GM18519 (cell line): Measurements from ENCODE around the gene CARMIL3.
A peak's percentile ranks its signal among the peaks of the same experiment; 100 is the strongest.
"Not testable (repeated sequence)": the region's sequence is repeated elsewhere in the genome, so short reads cannot be mapped to it uniquely, and the experiment has no call there.

Experiments
- ATAC-seq: cut with Tn5 transposase; IDR thresholded peaks from one replicate; pipeline ENCODE4 v1.9.1; 2021; ENCODE audit warnings: mild to moderate bottlenecking, moderate library complexity; ENCODE audit not compliant: unreplicated experiment, low FRiP score

CARMIL3 gene

GRCh38 chr14:24092505-24093206 is 40.8 kb downstream of the CARMIL3 start:
- no peak for ATAC-seq

DNA sequence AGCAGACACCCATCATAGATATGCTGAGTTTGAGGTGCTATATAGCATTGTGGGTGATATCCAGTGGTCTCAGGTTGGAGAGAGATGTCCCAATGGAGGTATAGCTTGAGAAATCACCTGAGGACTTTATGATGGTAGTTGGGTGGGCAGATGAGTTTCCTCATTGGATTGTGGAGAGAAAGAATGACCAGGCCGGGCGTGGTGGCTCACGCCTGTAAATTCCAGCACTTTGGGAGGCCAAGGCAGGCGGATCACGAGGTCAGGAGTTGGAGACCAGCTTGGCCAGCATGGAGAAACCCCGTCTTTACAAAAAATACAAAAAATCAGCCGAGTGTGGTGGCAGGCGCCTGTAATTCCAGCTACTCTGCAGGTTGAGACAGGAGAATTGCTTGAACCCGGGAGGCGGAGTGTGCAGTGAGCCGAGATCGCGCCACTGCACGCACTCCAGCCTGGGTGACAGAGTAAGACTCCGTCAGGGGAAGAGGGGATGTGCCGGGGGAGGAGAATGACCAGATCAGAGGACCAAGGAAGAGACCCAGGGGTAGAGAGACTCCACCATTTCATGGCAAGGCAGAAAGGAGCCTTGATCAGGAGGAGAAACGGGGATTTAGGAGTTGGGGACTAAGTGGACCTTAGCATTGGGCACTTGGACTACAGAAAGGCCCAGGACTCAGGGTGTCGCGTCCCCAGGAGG is 41.5 kb downstream of the CARMIL3 start:
- no peak for ATAC-seq

- no peak for ATAC-seq
Measured at GRCh38 chr14:24093901-24094840, 42.4 kb downstream of the CARMIL3 start, which contains the start of gene PCK2. Gene PCK2 (plus strand): TSS chr14:24094311. CDS start chr14:24094406, 95 bp downstream.

DNA sequence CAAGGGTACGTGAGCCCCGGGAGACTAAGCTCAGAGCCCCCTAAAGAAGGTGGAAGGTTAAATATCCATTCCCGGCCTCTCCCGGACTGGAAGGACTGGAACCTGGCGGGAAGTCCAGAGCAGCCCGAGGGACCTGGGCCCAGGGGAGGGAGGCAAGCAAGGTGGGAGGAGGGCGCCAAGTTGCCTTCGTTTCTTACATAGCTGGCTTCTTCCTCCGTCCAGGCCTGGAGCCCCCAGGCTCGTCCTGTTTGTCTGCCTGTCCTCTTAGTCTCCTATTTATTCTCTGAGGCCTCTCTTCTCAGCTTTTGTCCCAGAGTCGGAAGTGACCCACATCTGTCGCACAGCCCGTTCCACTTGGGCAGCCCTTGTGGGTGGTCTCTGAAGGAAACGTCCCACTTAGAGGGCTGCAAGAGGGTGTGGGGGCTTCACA is 43.0 kb downstream of the CARMIL3 start:
- no peak for ATAC-seq

DNA sequence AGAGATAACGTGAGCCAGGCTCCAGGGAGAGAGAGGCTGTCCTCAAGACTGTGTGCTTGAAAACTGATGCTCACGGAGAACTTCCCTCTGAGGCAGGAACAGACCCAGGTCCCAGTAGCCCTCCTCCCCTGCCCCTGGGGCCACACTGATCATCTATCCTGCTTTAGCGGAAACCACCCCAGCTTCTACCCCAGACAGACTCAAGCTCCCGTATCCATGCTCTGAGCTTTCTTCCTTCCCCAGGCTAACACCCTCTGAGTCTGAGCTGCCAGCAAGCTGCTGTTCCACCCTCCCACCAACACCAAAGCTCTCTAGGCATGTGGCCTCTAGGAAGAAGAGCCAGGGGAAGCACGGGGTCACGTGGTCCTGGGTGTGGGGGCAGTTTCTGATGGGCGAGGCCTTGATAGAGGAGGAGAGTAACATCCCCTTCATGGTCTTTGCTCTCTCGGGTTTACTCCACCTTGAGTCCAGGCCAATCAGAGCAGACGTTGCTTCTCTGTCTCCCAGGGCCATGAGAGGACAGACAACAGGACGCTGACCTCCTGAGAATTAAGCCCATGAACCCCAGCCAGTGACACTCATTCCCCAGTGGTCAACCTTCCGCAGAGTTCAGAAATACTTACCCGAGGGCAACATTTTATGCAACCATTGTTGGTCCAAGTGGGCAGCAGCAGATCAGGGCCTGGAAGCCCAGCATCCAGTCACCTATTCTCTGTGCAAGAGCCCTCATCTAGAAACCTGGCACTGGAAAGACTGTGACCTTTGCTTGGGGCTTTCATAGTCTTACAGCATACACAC is 43.7 kb downstream of the CARMIL3 start:
- ATAC-seq, result peak; percentile 70

- no peak for ATAC-seq
Measured at GRCh38 chr14:24096545-24097181, 44.9 kb downstream of the CARMIL3 start.

- no peak for ATAC-seq
Measured at GRCh38 chr14:24098229-24098926, 46.6 kb downstream of the CARMIL3 start.

DNA sequence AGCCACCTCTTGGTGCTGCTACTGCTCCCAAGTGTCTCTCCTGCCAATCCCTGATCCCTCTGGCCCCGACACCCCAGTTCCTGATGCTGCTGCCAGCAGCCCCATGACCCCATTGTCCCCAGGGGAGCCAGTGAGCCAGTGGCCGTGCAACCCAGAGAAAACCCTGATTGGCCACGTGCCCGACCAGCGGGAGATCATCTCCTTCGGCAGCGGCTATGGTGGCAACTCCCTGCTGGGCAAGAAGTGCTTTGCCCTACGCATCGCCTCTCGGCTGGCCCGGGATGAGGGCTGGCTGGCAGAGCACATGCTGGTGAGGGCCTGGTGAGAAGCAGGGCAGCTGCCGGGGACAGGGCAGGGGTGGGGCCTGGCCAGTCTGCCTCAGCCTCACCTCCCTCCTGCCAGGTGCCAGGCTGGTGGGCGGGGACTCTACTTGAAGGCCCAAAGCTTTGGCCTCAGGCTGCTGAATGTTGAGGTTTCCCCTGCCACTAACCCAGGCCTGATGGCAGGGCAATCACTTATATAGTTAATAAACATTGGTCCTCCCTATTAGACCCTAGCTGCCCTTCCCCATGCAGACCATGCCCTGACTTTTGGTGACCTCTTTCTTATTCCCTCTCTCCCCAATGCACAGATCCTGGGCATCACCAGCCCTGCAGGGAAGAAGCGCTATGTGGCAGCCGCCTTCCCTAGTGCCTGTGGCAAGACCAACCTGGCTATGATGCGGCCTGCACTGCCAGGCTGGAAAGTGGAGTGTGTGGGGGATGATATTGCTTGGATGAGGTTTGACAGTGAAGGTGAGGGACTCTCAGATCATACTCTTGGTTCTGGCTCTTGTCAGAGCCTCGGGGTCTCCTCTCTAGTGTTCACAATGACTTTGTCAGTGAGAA is 47.4 kb downstream of the CARMIL3 start:
- ATAC-seq, result no peak

DNA sequence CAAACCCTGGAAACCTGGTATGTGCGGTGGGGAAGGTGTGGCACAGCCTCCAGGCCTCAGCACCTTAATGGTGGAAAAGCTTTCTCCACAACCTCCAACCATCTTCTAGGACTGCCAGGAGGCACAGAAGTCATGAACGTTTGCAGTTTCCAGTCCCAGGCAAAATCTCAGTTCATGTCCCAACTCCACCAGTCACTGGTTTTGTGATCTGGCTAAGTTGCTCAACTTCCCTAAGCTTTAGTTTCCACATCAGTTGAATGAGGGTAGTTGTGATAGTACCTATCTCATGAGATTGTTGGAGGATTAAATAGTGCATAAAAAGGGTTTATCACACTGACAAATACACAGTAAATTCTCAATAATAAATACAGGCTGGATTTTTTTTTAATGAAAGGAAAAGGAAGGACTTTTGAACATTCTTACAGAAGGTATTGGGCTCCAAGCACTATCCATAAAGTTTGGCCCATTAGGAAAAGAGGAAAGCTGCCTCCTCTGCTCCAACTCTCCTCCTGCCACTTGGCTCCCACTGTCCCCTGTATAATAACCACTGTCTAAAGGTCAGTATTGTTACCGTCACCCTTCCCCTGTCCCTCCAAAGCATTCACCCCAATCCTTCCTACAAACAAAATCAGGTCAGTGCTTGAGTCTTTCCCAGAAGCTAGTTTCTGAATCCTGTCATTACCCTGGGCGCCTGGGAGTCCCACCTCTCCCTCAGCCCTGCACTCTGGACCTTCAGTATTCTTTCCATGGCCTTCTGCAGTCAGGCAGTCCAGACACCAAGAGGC is 48.6 kb downstream of the CARMIL3 start:
- ATAC-seq, result no peak

DNA sequence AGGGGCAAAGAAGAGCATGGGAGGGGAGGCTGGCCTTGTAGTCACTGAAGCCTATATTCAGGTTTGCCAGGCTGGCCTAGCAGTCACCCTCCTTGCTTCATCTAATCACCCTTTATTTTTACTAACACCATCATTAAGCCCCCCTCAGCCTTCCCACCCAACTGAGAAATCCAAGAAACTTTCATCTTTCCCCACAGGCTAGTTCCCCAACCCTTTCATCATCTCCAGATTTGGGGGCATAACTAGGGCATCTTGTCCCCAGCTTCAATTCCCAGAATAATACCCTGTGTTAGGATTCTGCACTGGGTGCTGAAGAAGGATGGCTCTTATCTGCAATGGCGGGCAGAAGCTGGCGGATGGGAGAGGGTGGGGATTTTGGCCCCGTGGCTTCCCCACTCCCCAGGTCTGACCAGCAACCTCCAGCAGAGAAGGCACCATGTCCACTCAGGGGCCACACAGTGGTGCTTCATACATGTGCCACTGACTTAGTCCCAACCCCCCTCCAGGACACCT is 49.2 kb downstream of the CARMIL3 start:
- no peak for ATAC-seq

GRCh38 chr14:24102357-24103048 is 50.7 kb downstream of the CARMIL3 start:
- no peak for ATAC-seq

- no peak for ATAC-seq
Measured at GRCh38 chr14:24103451-24103850, 51.6 kb downstream of the CARMIL3 start.

DNA sequence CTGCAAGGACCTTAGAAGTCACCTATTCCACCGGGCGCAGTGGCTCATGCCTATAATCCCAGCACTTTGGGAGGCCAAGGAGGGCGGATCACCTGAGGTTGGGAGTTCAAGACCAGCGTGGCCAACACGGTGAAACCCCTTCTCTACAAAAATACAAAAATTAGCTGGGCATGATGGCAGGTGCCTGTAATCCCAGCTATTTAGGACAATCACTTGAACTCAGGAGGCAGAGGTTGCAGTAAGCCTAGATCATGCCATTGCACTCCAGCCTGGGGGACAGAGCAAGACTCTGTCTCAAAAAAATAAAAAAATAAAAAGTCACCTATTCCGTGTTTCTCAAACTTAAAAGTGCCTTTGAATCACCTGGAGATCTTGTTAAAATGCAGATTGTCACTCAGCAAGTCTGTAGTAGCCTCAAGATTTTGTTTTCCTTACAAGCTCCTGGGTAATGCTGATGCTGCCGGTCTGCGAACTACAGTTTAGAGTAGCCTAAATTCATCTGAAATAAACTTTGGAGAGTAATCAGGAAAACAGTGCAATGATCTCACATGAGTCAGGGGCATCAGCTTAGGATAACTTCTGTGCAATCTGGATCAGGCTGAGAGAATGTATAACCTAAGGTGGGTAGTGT is 53.9 kb downstream of the CARMIL3 start:
- not testable (repeated sequence) for ATAC-seq

DNA sequence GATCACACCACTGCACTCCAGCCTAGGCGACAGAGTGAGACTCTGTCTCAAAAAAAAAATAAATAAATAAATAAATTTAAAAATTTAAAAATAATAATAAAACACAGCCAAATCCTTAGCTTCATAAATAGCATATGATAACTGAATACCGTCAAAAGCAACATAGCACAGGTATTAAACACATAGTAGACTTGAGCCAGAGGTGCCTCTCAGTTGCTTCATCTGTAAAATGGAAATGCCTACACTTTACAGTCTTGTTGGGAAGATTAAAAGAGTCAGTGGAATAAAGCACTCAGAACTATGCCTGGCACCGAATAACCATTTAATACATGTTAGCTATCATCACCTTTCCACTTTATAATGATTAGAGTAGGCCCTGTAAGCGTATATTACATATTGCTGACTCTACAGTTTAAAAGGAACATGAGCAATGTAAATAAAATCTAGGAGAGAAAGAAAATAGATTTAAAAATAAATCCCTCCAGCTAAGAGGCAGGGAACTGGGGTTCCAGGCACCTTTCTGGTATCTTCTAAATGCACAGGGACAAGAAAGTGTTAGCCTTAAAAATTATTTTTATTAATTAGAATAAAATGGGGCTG is 55.0 kb downstream of the CARMIL3 start:
- ATAC-seq, result no peak

GRCh38 chr14:24108336-24108874 is 56.6 kb downstream of the CARMIL3 start:
- ATAC-seq, result no peak
